Liver (tissue), 9 donors: Measurements from ENCODE around the gene CTNNBL1. TPM values are rescaled to one million over a fixed set of nuclear protein-coding genes. Genes with fewer than 3 reads are reported as not detected.

Experiments
- DNase-seq: peaks from one replicate; pipeline ENCODE4 v3.0.0-alpha.2; 2017; ENCODE audit warnings: low spot score
- H3K27ac ChIP-seq, 2 donors: one replicate each; pipeline ENCODE4 v1.7.0; 2013; ENCODE audit warnings: inconsistent platforms in 2 of 2, low read length in 2 of 2, control low read depth in 1 of 2, low read depth in 1 of 2, mild to moderate bottlenecking in 1 of 2
- H3K27me3 ChIP-seq, 4 donors: one replicate each; pipeline versions ENCODE4 v1.6.1 to v1.7.0; 2013; ENCODE audit warnings: low read length in 3 of 4, inconsistent platforms in 1 of 4, mild to moderate bottlenecking in 1 of 4, moderate library complexity in 1 of 4; ENCODE audit not compliant: control insufficient read depth in 4 of 4, insufficient read depth in 4 of 4
- H3K36me3 ChIP-seq, 4 donors: one replicate each; pipeline versions ENCODE4 v1.6.1 to v1.7.0; 2013; ENCODE audit warnings: low read length in 3 of 4, mild to moderate bottlenecking in 3 of 4, low read depth in 1 of 4, moderate library complexity in 1 of 4; ENCODE audit not compliant: control insufficient read depth in 4 of 4, insufficient read depth in 3 of 4
- H3K4me1 ChIP-seq, 4 donors: one replicate each; pipeline versions ENCODE4 v1.6.1 to v1.7.0; 2013; ENCODE audit warnings: low read length in 3 of 4, mild to moderate bottlenecking in 3 of 4, moderate library complexity in 1 of 4; ENCODE audit not compliant: control insufficient read depth in 4 of 4, insufficient read depth in 4 of 4
- H3K4me3 ChIP-seq, 3 donors: one replicate each; pipeline versions ENCODE4 v1.6.1 to v1.7.0; 2013; ENCODE audit warnings: low read length in 3 of 3, control low read depth in 1 of 3, low read depth in 1 of 3, mild to moderate bottlenecking in 1 of 3
- H3K9ac ChIP-seq, 2 donors: one replicate each; pipeline ENCODE4 v1.7.0; 2013; ENCODE audit warnings: low read length in 2 of 2, mild to moderate bottlenecking in 2 of 2, moderate library complexity in 2 of 2, control low read depth in 1 of 2, low read depth in 1 of 2
- H3K9me3 ChIP-seq, 4 donors: one replicate each; pipeline versions ENCODE4 v1.6.1 to v1.7.0; 2013; ENCODE audit warnings: low read length in 3 of 4; ENCODE audit not compliant: control insufficient read depth in 4 of 4
- EGR1 ChIP-seq, 2 donors: IDR thresholded peaks; 2 replicates each; pipeline ENCODE4 v1.6.1; 2016 to 2018; ENCODE audit warnings: antibody characterized with exemption in 2 of 2, low read depth in 2 of 2
- FOXA1 ChIP-seq: IDR thresholded peaks from 2 replicates; pipeline ENCODE4 v1.6.1; 2016; ENCODE audit warnings: antibody characterized with exemption
- FOXA2 ChIP-seq: IDR thresholded peaks from 2 replicates; pipeline ENCODE4 v1.6.1; 2016; ENCODE audit warnings: antibody characterized with exemption
- GABPA ChIP-seq, 2 donors: IDR thresholded peaks in 1 of 2; conservative IDR thresholded peaks in 1 of 2; 2 replicates each; pipeline ENCODE4 v1.6.1; 2016; ENCODE audit warnings: antibody characterized with exemption in 2 of 2, mild to moderate bottlenecking in 1 of 2, moderate library complexity in 1 of 2
- HNF4A ChIP-seq, 2 donors: conservative IDR thresholded peaks; 2 replicates each; pipeline ENCODE4 v1.6.1; 2016; ENCODE audit warnings: antibody characterized with exemption in 2 of 2, mild to moderate bottlenecking in 2 of 2
- HNF4G ChIP-seq: IDR thresholded peaks from 2 replicates; pipeline ENCODE4 v1.6.1; 2016; ENCODE audit warnings: antibody characterized with exemption
- JUND ChIP-seq, 2 donors: IDR thresholded peaks; 2 replicates each; pipeline ENCODE4 v1.6.1; 2016; ENCODE audit warnings: antibody characterized with exemption in 2 of 2
- NR2F2 ChIP-seq: IDR thresholded peaks from 2 replicates; pipeline ENCODE4 v1.6.1; 2016; ENCODE audit warnings: antibody characterized with exemption
- RAD21 ChIP-seq, 2 donors: IDR thresholded peaks; 2 replicates each; pipeline ENCODE4 v1.6.1; 2016; ENCODE audit warnings: antibody characterized with exemption in 2 of 2, mild to moderate bottlenecking in 2 of 2
- RXRA ChIP-seq, 2 donors: IDR thresholded peaks; 2 replicates each; pipeline ENCODE4 v1.6.1; 2017 to 2018; ENCODE audit warnings: antibody characterized with exemption in 2 of 2, mild to moderate bottlenecking in 1 of 2
- SP1 ChIP-seq: IDR thresholded peaks from 2 replicates; pipeline ENCODE4 v1.6.1; 2018; ENCODE audit warnings: antibody characterized with exemption, mild to moderate bottlenecking
- TAF1 ChIP-seq: conservative IDR thresholded peaks from 2 replicates; pipeline ENCODE4 v1.6.1; 2016; ENCODE audit warnings: antibody characterized with exemption, mild to moderate bottlenecking
- YY1 ChIP-seq: IDR thresholded peaks from 2 replicates; pipeline ENCODE4 v1.6.1; 2016; ENCODE audit warnings: antibody characterized with exemption, mild to moderate bottlenecking
- WGBS: extraction: QIAGEN DNeasy Blood & Tissue Kit; methylation state at CpG from one replicate; pipeline ENCODE4 v1.1.7; 2013; 5-methylcytosine and 5-hydroxymethylcytosine counted together
- polyA plus RNA-seq, 2 donors: library from polyadenylated mRNA; stranded (reverse) in 1 of 2; unstranded in 1 of 2; fragments of 200-250 nt in 1 of 2; fragments of >200 nt in 1 of 2; fragmentation: Nextera tagmentation in 1 of 2; extraction: Ambion mirVana in 1 of 2; gene quantifications; one replicate each; pipeline versions ENCODE4 v1.2.1 to v1.2.3, GENCODE V29; 2013 to 2015
- total RNA-seq, 2 donors: library from RNA; depleted of rRNA; stranded (reverse); fragments of >200 nt; gene quantifications; one replicate each; pipeline ENCODE4 v1.2.3, GENCODE V29; 2014
- TF ChIP-seq, protein P1 (sequence below): IDR thresholded peaks from 2 replicates; pipeline ENCODE4 v1.6.1; 2016; ENCODE audit warnings: antibody characterized with exemption
- TF ChIP-seq, protein P2 (sequence below): IDR thresholded peaks from 2 replicates; pipeline ENCODE4 v1.6.1; 2016; ENCODE audit warnings: antibody characterized with exemption
- TF ChIP-seq, protein P3 (sequence below): fragments of 150-350 bp; IDR thresholded peaks from 2 replicates; pipeline ENCODE4 v1.5.1; 2017; ENCODE audit warnings: improper control_type of control experiment, low read depth, low read length; ENCODE audit not compliant: missing input control
- TF ChIP-seq, protein P4 (sequence below): IDR thresholded peaks from 2 replicates; pipeline ENCODE4 v1.6.1; 2016; ENCODE audit warnings: antibody characterized with exemption
- TF ChIP-seq, protein P5 (sequence below): IDR thresholded peaks from 2 replicates; pipeline ENCODE4 v1.6.1; 2016; ENCODE audit warnings: antibody characterized with exemption, mild to moderate bottlenecking
- donor health status: healthy.
- donor health status: healthy.
- donor health status: healthy.
- donor health status: healthy.
- donor health status: healthy.

CTNNBL1 gene
- total and polyA plus RNA-seq, 4 donors = 18.3 to 25.4 (median 20.3) TPM

DNA sequence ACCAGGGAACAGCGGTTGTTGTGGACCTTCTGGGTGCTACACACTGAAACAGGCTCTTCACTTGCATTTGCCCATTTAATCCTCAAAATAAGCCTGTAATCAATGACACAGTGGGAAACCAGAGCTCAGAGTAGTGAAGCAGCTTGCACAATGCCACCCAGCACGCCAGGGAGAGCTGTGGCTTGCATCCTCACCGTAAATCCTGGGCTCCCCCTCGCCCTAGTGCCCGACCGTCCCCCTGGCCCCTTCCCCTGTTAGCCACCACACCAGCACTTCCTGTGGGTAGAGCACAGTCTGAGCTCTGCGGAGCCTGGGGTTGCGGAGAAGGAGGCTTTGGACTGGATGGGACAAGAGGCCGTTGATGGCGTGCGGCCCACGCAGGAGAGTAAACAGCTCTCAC, 223.6 kb downstream of the CTNNBL1 start:
- WGBS = 72% methylated on average over 12 of the region's 12 CpGs
- TF ChIP-seq TAF1 (no peak), JUND (IDR thresholded peaks at IDR 0.05) (no peak), RAD21 (IDR thresholded peaks at IDR 0.05) (no peak)
- Histone ChIP-seq H3K27me3 (no peaks in the 10 kb centered on the region), H3K9me3 (no peaks in the 10 kb centered on the region), H3K36me3 (no peaks in the 10 kb centered on the region), H3K4me1 (peaks cover 0 to 10% (median 3%) of the 10 kb centered on the region in 4 donors), H3K4me3 (no peak overlapping the region), H3K27ac (no peak overlapping the region), H3K9ac (no peak overlapping the region)
- DNase-seq = no peak

DNA sequence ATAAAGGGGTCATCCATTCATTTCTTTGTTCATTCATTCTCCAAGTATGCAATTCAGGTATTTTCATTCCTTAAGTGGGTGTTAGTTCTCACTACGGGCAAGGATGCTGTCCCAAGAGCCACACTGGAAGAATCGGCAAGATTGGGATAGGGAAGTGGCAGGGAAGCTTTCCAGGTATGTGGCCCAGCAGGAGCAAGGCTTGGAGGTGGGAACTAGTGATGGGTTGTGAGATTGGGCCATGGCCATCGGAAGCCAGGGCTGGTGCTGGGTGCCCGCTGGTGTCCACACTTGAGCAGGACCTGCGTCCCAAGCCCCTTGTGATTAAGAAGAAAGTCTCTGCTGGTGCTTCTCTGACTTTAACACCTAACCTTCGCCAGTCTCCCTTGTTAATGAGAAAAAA, 224.2 kb downstream of the CTNNBL1 start:
- no peak overlapping the region for H3K27ac ChIP-seq
- no peaks in the 10 kb centered on the region for H3K27me3 ChIP-seq
- no peaks in the 10 kb centered on the region for H3K9me3 ChIP-seq
- H3K4me1 ChIP-seq = peaks cover 0 to 10% (median 3%) of the 10 kb centered on the region in 4 donors
- H3K4me3 ChIP-seq = no peak overlapping the region
- H3K9ac ChIP-seq = no peak overlapping the region
- no peaks in the 10 kb centered on the region for H3K36me3 ChIP-seq
- no peak for TF ChIP-seq HNF4A (conservative IDR thresholded peaks at IDR 0.05)
- no peak for TF ChIP-seq HNF4G
- TF ChIP-seq SP1 = no peak
- TF ChIP-seq, protein P1, sequence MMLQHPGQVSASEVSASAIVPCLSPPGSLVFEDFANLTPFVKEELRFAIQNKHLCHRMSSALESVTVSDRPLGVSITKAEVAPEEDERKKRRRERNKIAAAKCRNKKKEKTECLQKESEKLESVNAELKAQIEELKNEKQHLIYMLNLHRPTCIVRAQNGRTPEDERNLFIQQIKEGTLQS = no peak
- no peak for TF ChIP-seq FOXA2
- TF ChIP-seq TAF1 = no peak
- TF ChIP-seq, protein P2, sequence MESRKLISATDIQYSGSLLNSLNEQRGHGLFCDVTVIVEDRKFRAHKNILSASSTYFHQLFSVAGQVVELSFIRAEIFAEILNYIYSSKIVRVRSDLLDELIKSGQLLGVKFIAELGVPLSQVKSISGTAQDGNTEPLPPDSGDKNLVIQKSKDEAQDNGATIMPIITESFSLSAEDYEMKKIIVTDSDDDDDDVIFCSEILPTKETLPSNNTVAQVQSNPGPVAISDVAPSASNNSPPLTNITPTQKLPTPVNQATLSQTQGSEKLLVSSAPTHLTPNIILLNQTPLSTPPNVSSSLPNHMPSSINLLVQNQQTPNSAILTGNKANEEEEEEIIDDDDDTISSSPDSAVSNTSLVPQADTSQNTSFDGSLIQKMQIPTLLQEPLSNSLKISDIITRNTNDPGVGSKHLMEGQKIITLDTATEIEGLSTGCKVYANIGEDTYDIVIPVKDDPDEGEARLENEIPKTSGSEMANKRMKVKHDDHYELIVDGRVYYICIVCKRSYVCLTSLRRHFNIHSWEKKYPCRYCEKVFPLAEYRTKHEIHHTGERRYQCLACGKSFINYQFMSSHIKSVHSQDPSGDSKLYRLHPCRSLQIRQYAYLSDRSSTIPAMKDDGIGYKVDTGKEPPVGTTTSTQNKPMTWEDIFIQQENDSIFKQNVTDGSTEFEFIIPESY = no peak
- TF ChIP-seq FOXA1 = no peak
- TF ChIP-seq RAD21 (IDR thresholded peaks at IDR 0.05) = no peak
- TF ChIP-seq, protein P3, sequence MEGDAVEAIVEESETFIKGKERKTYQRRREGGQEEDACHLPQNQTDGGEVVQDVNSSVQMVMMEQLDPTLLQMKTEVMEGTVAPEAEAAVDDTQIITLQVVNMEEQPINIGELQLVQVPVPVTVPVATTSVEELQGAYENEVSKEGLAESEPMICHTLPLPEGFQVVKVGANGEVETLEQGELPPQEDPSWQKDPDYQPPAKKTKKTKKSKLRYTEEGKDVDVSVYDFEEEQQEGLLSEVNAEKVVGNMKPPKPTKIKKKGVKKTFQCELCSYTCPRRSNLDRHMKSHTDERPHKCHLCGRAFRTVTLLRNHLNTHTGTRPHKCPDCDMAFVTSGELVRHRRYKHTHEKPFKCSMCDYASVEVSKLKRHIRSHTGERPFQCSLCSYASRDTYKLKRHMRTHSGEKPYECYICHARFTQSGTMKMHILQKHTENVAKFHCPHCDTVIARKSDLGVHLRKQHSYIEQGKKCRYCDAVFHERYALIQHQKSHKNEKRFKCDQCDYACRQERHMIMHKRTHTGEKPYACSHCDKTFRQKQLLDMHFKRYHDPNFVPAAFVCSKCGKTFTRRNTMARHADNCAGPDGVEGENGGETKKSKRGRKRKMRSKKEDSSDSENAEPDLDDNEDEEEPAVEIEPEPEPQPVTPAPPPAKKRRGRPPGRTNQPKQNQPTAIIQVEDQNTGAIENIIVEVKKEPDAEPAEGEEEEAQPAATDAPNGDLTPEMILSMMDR = no peak
- no peak for TF ChIP-seq JUND (IDR thresholded peaks at IDR 0.05)
- TF ChIP-seq, protein P4, sequence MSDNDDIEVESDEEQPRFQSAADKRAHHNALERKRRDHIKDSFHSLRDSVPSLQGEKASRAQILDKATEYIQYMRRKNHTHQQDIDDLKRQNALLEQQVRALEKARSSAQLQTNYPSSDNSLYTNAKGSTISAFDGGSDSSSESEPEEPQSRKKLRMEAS = no peak
- no peak for TF ChIP-seq RXRA (IDR thresholded peaks at IDR 0.05)
- no peak for TF ChIP-seq YY1
- no peak for TF ChIP-seq EGR1 (IDR thresholded peaks at IDR 0.05; ENCODE audit: low read depth in 2 of 2)
- TF ChIP-seq, protein P5, sequence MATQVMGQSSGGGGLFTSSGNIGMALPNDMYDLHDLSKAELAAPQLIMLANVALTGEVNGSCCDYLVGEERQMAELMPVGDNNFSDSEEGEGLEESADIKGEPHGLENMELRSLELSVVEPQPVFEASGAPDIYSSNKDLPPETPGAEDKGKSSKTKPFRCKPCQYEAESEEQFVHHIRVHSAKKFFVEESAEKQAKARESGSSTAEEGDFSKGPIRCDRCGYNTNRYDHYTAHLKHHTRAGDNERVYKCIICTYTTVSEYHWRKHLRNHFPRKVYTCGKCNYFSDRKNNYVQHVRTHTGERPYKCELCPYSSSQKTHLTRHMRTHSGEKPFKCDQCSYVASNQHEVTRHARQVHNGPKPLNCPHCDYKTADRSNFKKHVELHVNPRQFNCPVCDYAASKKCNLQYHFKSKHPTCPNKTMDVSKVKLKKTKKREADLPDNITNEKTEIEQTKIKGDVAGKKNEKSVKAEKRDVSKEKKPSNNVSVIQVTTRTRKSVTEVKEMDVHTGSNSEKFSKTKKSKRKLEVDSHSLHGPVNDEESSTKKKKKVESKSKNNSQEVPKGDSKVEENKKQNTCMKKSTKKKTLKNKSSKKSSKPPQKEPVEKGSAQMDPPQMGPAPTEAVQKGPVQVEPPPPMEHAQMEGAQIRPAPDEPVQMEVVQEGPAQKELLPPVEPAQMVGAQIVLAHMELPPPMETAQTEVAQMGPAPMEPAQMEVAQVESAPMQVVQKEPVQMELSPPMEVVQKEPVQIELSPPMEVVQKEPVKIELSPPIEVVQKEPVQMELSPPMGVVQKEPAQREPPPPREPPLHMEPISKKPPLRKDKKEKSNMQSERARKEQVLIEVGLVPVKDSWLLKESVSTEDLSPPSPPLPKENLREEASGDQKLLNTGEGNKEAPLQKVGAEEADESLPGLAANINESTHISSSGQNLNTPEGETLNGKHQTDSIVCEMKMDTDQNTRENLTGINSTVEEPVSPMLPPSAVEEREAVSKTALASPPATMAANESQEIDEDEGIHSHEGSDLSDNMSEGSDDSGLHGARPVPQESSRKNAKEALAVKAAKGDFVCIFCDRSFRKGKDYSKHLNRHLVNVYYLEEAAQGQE = no peak
- TF ChIP-seq NR2F2 = no peak
- TF ChIP-seq GABPA (IDR thresholded peaks at IDR 0.05 in 1 of 2, conservative IDR thresholded peaks at IDR 0.05 in 1 of 2) = no peak
- WGBS = 84% methylated on average over 6 of the region's 6 CpGs
- no peak for DNase-seq
